ENCODE results near the gene TDRD12. TPM values are rescaled to one million over a fixed set of nuclear protein-coding genes. Genes with fewer than 3 reads are reported as not detected.

TDRD12 gene
- total RNA-seq, 1 experiment from 2014 or later = 0.33 TPM

DNA sequence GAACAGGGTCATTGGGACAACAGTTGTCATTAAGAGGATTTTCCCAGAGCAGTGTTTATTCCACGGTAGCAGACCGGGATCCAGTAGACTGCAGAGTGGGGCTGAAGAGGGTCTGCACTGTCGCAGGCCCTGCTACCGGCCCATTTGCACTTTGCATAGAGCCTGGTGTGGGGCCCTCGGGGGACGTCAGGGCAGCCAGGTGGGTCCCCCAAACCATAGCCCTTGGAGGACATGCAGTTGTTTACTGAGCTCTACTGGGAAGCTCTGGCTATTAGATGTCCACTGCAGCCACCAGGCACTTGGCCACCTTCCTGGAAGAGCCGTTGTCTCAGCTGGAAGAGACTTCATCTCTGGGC is 104.2 kb downstream of the TDRD12 start:
- H3K9me3 ChIP-seq (ENCODE audit: control insufficient read depth, insufficient read depth, low read depth, low read length) = no peaks in the 10 kb centered on the region
- ChIA-PET CTCF (interaction anchor here (0.6 kb wide), 1 partner anchor 69 kb away, joined by 5 read pairs; no protein-coding TSS in a partner anchor), POLR2A (no interaction called here)
- H3K27me3 ChIP-seq (ENCODE audit: control insufficient read depth, insufficient read depth, low read length) = no peaks in the 10 kb centered on the region
- DNase-seq (ENCODE audit: low read depth, low spot score) (no peak), ATAC-seq (no peak)
- no peaks in the 10 kb centered on the region for H3K36me3 ChIP-seq (ENCODE audit: control insufficient read depth, insufficient read depth, low read length)
- in situ Hi-C loops (cut with HindIII; ENCODE audit: low pct_unique_long_range_greater_than_20kb, low sequenced_read_pairs) (no loop called here), intact Hi-C loops (cut with micrococcal nuclease; ENCODE audit: unreplicated experiment) (no loop called here)
- TF ChIP-seq SIN3A (IDR thresholded peaks at IDR 0.05; ENCODE audit: borderline replicate concordance, insufficient read depth, low read depth, low read length) (no peak), TCF7L2 (IDR thresholded peaks at IDR 0.05; ENCODE audit: low read depth, low read length) (no peak), POLR2AphosphoS5 (IDR thresholded peaks at IDR 0.05; ENCODE audit: low read depth, low read length) (no peak)
- TF ChIP-seq, protein P1, sequence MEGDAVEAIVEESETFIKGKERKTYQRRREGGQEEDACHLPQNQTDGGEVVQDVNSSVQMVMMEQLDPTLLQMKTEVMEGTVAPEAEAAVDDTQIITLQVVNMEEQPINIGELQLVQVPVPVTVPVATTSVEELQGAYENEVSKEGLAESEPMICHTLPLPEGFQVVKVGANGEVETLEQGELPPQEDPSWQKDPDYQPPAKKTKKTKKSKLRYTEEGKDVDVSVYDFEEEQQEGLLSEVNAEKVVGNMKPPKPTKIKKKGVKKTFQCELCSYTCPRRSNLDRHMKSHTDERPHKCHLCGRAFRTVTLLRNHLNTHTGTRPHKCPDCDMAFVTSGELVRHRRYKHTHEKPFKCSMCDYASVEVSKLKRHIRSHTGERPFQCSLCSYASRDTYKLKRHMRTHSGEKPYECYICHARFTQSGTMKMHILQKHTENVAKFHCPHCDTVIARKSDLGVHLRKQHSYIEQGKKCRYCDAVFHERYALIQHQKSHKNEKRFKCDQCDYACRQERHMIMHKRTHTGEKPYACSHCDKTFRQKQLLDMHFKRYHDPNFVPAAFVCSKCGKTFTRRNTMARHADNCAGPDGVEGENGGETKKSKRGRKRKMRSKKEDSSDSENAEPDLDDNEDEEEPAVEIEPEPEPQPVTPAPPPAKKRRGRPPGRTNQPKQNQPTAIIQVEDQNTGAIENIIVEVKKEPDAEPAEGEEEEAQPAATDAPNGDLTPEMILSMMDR (IDR thresholded peaks at IDR 0.05) = no peak
- TF ChIP-seq, protein P2, sequence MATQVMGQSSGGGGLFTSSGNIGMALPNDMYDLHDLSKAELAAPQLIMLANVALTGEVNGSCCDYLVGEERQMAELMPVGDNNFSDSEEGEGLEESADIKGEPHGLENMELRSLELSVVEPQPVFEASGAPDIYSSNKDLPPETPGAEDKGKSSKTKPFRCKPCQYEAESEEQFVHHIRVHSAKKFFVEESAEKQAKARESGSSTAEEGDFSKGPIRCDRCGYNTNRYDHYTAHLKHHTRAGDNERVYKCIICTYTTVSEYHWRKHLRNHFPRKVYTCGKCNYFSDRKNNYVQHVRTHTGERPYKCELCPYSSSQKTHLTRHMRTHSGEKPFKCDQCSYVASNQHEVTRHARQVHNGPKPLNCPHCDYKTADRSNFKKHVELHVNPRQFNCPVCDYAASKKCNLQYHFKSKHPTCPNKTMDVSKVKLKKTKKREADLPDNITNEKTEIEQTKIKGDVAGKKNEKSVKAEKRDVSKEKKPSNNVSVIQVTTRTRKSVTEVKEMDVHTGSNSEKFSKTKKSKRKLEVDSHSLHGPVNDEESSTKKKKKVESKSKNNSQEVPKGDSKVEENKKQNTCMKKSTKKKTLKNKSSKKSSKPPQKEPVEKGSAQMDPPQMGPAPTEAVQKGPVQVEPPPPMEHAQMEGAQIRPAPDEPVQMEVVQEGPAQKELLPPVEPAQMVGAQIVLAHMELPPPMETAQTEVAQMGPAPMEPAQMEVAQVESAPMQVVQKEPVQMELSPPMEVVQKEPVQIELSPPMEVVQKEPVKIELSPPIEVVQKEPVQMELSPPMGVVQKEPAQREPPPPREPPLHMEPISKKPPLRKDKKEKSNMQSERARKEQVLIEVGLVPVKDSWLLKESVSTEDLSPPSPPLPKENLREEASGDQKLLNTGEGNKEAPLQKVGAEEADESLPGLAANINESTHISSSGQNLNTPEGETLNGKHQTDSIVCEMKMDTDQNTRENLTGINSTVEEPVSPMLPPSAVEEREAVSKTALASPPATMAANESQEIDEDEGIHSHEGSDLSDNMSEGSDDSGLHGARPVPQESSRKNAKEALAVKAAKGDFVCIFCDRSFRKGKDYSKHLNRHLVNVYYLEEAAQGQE (IDR thresholded peaks at IDR 0.05; ENCODE audit: insufficient read depth in 1 of 2, low read depth in 2 of 2, low read length in 1 of 2) = no peak
- no peak overlapping the region for H3K27ac ChIP-seq (ENCODE audit: low read length)
- no peaks in the 10 kb centered on the region for H3K4me1 ChIP-seq (ENCODE audit: control insufficient read depth, insufficient read depth, low read length)
- H3K4me3 ChIP-seq (ENCODE audit: low read depth in 2 of 2, low read length in 2 of 2) = no peak overlapping the region
- no TSS peak for BruUV-seq (replicated peaks)

DNA sequence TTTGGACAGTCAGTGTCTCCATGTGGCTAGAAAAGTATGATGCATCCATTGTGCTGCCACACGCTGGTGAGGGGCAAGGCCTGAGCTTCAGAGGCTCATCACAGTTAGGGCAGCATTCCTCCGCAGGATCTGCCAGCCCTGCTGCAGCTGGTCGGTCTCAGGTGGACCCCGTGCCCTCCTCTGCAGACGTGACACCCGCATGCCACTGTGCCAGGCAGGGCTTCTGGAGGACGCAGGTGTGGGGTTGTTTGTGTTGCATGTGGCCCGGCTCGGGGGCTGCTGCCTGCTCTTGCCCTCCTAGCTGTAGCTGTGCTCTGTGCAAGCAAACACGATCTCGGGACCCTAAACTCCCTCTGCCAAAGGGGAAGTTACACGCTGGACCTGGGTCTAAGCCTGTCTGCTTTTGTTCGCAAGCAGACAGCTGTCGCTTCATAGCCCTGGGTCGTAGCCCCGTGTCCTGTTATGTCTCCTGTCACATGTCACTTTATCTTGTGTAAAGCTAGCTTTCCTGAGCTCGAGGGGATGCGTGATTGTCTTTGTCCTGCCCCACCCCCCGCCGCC is 104.7 kb downstream of the TDRD12 start:
- H3K4me3 ChIP-seq (ENCODE audit: low read depth in 2 of 2, low read length in 2 of 2) = no peak overlapping the region
- in situ Hi-C loops (cut with HindIII; ENCODE audit: low pct_unique_long_range_greater_than_20kb, low sequenced_read_pairs) (no loop called here), intact Hi-C loops (cut with micrococcal nuclease; ENCODE audit: unreplicated experiment) (no loop called here)
- ATAC-seq (peak; percentile 23; the same call in 1 of the 2 replicates), DNase-seq (ENCODE audit: low read depth, low spot score) (no peak)
- no peaks in the 10 kb centered on the region for H3K4me1 ChIP-seq (ENCODE audit: control insufficient read depth, insufficient read depth, low read length)
- H3K36me3 ChIP-seq (ENCODE audit: control insufficient read depth, insufficient read depth, low read length) = no peaks in the 10 kb centered on the region
- no peaks in the 10 kb centered on the region for H3K27me3 ChIP-seq (ENCODE audit: control insufficient read depth, insufficient read depth, low read length)
- H3K27ac ChIP-seq (ENCODE audit: low read length) = no peak overlapping the region
- POLR2A ChIA-PET = no interaction called here
- no TSS peak for BruUV-seq (replicated peaks)
- H3K9me3 ChIP-seq (ENCODE audit: control insufficient read depth, insufficient read depth, low read depth, low read length) = no peaks in the 10 kb centered on the region
- CTCF ChIA-PET = interaction anchor here (0.6 kb wide), 1 partner anchor 68 kb away, joined by 5 read pairs; no protein-coding TSS in a partner anchor
- TF ChIP-seq SIN3A (IDR thresholded peaks at IDR 0.05; ENCODE audit: borderline replicate concordance, insufficient read depth, low read depth, low read length) (no peak), TCF7L2 (IDR thresholded peaks at IDR 0.05; ENCODE audit: low read depth, low read length) (no peak), POLR2AphosphoS5 (IDR thresholded peaks at IDR 0.05; ENCODE audit: low read depth, low read length) (no peak)
- TF ChIP-seq, protein P2 (IDR thresholded peaks at IDR 0.05; ENCODE audit: insufficient read depth in 1 of 2, low read depth in 2 of 2, low read length in 1 of 2) = no peak
- TF ChIP-seq, protein P1 (IDR thresholded peaks at IDR 0.05) = no peak

Measured in Panc1 (cell line).